PC-9 (cell line): ENCODE data around the gene HARS1.

Source experiments
- EZH2 ChIP-seq: fragments of 200-600 bp; sonication (generic); IDR thresholded peaks from 2 replicates; pipeline ENCODE4 v1.8.0; 2017; ENCODE audit warnings: antibody characterized with exemption, low read depth
- TF ChIP-seq, protein P1 (sequence below): fragments of 200-600 bp; sonication (generic); conservative IDR thresholded peaks from 2 replicates; pipeline ENCODE4 v1.6.1; 2017; ENCODE audit warnings: mixed run types, antibody characterized with exemption, mild to moderate bottlenecking, moderate library complexity

GRCh38 chr5:140694276-140694675 lies 3.1 kb upstream of the HARS1 start:
- TF ChIP-seq, protein P1, sequence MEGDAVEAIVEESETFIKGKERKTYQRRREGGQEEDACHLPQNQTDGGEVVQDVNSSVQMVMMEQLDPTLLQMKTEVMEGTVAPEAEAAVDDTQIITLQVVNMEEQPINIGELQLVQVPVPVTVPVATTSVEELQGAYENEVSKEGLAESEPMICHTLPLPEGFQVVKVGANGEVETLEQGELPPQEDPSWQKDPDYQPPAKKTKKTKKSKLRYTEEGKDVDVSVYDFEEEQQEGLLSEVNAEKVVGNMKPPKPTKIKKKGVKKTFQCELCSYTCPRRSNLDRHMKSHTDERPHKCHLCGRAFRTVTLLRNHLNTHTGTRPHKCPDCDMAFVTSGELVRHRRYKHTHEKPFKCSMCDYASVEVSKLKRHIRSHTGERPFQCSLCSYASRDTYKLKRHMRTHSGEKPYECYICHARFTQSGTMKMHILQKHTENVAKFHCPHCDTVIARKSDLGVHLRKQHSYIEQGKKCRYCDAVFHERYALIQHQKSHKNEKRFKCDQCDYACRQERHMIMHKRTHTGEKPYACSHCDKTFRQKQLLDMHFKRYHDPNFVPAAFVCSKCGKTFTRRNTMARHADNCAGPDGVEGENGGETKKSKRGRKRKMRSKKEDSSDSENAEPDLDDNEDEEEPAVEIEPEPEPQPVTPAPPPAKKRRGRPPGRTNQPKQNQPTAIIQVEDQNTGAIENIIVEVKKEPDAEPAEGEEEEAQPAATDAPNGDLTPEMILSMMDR = no peak
- no peak for TF ChIP-seq EZH2
